RWPE1 (cell line): Measurements from ENCODE around the gene DCAF7.

Experiments
- CTCF ChIA-PET: fragments of 350-600 bp; sonication (Branson Sonifier 250); formaldehyde crosslinking; extraction: SDS; loops from one replicate; lab custom pipeline; 2021; lab: Yijun Ruan, JAX
- POLR2A ChIA-PET: fragments of 400-600 bp; formaldehyde crosslinking; extraction: SDS; loops from one replicate; lab custom pipeline; 2020; ENCODE audit warnings: antibody characterized with exemption; ENCODE audit not compliant: low non-redundant PET; lab: Yijun Ruan, JAX
- DNase-seq: peaks from one replicate; pipeline ENCODE4 v3.0.0; 2012; ENCODE audit warnings: low spot score
- H3K27ac ChIP-seq: fragments of 450-650 bp; 2 replicates; pipeline ENCODE4 v1.5.1; 2017
- TF ChIP-seq, protein P1 (sequence below): fragments of 450-650 bp; conservative IDR thresholded peaks from 2 replicates; pipeline ENCODE4 v1.5.1; 2017; ENCODE audit warnings: low read depth, mild to moderate bottlenecking

DCAF7 gene

DNA sequence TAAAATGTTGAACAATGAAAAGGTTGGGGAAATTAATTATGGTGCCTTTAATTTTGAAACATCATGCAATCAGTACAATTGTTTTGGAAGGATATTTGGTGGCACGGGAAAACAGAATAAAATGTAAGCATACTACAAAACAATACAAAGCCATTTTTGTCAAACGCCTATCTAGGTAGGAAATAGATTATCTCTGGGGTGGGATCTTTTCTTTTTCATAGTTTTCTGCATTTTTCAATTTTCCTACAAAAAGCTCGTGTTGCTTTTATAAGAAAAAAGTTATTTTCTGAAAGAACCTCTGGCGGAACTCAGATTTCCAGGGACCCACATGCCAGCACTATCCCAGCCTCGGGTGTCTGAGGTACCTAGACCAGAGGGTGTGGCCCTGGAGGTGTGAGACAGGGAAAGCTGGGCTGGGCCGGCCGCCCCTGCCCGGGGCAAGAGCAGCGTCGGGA lies 71.0 kb downstream of the DCAF7 start:
- peak; percentile 49 for DNase-seq
- H3K27ac ChIP-seq: peak overlapping the region; percentile 94
- CTCF ChIA-PET: interaction anchor here (0.6 to 1.0 kb wide), 3 partner anchors 9 to 69 kb away, joined by 3 read pairs; no protein-coding TSS in a partner anchor
- TF ChIP-seq, protein P1, sequence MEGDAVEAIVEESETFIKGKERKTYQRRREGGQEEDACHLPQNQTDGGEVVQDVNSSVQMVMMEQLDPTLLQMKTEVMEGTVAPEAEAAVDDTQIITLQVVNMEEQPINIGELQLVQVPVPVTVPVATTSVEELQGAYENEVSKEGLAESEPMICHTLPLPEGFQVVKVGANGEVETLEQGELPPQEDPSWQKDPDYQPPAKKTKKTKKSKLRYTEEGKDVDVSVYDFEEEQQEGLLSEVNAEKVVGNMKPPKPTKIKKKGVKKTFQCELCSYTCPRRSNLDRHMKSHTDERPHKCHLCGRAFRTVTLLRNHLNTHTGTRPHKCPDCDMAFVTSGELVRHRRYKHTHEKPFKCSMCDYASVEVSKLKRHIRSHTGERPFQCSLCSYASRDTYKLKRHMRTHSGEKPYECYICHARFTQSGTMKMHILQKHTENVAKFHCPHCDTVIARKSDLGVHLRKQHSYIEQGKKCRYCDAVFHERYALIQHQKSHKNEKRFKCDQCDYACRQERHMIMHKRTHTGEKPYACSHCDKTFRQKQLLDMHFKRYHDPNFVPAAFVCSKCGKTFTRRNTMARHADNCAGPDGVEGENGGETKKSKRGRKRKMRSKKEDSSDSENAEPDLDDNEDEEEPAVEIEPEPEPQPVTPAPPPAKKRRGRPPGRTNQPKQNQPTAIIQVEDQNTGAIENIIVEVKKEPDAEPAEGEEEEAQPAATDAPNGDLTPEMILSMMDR: no peak
- POLR2A ChIA-PET: no interaction called here

DNA sequence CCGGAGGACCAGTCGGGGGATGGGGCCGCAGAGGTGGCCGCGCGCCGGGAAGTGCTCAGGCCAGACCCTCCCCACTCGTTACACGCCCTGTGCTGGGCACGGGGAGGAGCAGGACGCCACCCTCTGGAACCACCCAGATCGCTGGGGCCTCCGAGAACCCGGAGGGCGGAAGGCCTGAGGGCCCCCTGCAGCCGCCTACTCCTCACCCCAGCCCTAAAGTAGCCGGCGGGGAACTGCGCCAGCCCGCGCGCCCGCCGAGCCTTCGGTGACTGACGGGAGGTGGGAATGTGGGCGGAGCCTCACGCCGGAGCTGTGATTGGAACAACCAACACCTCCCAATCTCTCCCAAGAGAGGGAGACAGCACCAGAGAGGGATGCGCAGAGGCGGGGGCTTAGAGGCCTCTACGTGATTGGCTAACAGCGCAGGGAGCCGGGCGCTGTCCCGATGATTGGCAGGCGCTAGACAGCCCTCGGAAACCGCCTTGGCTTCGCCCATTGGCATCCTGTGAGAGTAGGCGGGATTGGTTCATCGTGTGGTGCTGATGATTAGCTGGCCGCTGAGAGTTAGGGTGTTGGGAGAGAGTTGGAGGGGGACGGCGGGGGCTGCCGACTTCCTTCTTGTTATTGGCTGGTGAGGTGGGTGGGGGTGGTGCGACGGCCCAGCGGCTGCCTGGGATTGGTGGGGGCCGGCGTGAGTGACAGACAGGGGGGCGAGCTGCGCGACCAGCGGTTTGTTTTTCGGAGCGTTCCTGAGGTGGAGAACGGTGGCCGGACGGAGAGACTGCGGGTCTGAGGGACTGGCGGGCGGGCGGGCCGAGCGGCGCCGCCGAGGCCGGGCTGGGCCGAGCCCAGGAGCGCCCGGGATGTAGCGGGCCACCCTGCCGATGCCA lies 71.7 kb downstream of the DCAF7 start, which contains the start of gene MAP3K3:
Gene MAP3K3 (plus strand): TSS at position 734 of the 890 bp plus-strand sequence. CDS start 343 bp downstream, outside the sequence.
- H3K27ac ChIP-seq: peak within 1 kb of the TSS; percentile 94
- ChIA-PET POLR2A (interaction anchor here (0.5 to 0.6 kb wide), 4 partner anchors 16 to 1157 kb away, joined by 3 to 7 read pairs (median 4); no protein-coding TSS in a partner anchor), CTCF (interaction anchor here (0.6 to 1.0 kb wide), 4 partner anchors 9 to 152 kb away, joined by 3 read pairs; partner anchors contain the start of gene CCDC47)
- TF ChIP-seq, protein P1: no peak
- DNase-seq: peak; percentile 100

DNA sequence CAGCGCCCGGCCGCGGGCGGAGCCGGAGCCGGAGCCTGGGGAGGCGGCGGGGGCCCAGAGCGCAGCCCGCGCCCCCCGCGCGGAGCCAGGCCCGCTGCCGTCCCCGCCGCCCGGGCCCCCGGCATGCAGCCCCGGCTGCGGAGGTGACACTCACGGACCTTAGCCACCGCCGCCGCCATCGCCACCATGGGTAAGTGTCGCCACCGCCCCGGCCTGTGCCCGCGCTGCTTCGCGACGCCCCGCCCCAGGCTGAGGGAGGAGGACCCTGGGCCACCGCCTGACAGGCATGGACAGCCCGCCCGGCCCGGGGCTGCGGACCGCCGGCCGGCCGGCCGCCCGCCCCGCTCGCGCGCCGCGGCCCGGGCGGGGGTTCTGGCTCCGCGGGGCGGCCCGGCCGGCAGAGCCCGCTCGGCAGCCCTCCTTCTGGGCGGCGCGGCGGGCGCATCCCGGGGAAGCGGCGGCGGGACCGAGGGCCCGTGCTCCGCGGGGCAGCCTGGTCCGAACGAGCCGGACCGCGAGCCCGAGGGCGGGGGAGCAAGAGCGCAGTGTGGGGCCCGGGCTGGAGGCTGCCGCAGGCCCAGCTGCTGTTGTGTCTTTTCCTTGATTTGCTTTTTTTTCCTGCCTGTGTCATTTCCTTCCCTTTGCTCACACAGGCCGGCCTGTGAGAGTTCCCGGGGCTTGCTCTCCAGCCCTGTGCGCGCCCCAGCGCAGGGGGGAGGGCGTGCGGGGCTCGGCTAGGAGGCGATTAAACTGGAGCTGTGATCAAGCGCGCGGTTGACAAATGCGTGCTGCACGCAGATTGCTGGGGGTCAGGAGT lies 72.5 kb downstream of the DCAF7 start:
- H3K27ac ChIP-seq: peak overlapping the region; percentile 94
- ChIA-PET CTCF (interaction anchor here (0.5 to 0.6 kb wide), 2 partner anchors 151 to 773 kb away, joined by 3 read pairs; partner anchors contain the start of gene CCDC47), POLR2A (interaction anchor here (0.6 kb wide), 1 partner anchor 46 kb away, joined by 3 read pairs; no protein-coding TSS in a partner anchor)
- peak; percentile 53 for DNase-seq
- TF ChIP-seq, protein P1: no peak

DNA sequence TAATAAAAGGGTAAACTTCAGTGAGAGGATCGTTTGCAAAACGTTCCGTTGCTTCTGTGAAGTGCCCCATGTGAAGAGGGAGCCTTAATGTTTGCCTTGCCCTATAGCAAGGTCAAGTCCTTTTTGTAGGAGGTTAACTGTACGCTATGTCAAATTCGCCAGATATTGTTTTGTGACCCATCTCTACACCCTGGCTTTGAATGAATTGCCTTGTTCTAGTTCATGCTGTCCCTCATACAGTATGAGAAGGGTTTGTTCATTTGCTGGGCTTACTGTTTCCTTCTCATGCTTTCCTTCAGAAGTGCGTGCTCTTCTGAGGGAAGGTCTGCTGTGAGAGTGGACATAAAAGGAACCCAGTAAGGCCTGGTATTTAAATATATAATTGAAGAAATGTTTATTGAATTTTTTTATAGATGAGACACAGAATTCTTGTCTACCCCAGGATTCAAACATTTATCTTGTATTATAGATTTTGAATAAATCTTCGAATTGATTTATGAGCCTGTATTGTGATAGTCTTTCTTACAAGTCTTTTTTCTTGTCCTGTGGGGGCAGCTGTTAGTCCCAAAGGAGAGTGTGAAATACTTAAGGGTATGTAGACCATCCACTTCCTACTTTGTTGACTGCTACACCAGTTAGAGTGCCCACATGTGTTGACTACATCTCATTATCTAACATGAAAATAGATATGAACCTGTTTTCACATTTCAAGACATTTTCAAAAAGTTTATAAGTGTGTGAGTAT lies 73.7 kb downstream of the DCAF7 start:
- POLR2A ChIA-PET: no interaction called here
- DNase-seq: no peak
- H3K27ac ChIP-seq: no peak overlapping the region
- TF ChIP-seq, protein P1: no peak
- CTCF ChIA-PET: interaction anchor here (0.5 to 2.4 kb wide), 2 partner anchors 12 to 774 kb away, joined by 3 to 8 read pairs; no protein-coding TSS in a partner anchor

DNA sequence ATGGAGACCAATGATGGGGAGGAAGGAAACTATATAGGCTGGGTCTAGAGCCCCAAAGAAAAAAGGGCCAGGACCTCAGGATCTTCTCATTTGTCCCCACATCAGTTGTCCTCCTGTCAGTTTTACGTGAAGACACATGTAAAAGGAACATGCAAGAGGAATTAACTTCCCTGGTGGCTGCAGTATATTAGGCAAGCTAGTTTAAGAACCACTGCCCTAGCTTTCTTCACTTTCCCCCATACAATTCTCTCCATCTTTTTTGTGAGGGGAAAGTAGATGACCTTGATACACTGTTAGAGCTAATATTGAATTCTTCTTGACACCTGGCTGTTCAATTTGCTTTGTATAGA lies 74.2 kb downstream of the DCAF7 start:
- CTCF ChIA-PET: interaction anchor here (2.4 kb wide), 1 partner anchor 12 kb away, joined by 8 read pairs; no protein-coding TSS in a partner anchor

More for the DNA sequence above, 74.2 kb downstream of the DCAF7 start:
- H3K27ac ChIP-seq: no peak overlapping the region
- DNase-seq: no peak
- POLR2A ChIA-PET: no interaction called here
- TF ChIP-seq, protein P1: no peak
